ENCODE data around the gene ACOX1. TPM values are rescaled to one million over a fixed set of nuclear protein-coding genes. Genes with fewer than 3 reads are reported as not detected.

The ACOX1 gene
- polyA plus RNA-seq, 1 of the 3 experiments (the other 2 are of a cell fraction) = 21.5 TPM

DNA sequence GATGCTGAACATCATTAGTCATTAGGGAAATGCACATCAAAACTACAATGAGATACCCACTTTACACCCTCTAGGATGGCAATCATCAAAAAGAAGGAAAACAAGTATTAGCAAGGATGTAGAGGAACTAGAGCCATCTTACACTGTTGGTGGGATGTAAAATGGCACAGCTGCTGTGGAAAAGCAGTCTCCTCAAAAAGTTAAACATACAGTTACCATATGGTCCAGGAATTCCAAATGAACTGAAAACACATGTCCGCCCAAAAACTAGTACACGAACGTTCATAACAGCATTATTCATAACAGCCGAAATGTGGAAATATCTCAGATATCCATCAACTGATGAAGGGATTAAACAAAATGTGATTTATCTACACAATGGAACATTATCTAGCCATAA lies 45.2 kb downstream of the ACOX1 start:
- no peak overlapping the region for H2AFZ ChIP-seq (ENCODE audit: low read depth)
- POLR2A ChIA-PET = no interaction called here
- H3K27me3 ChIP-seq (ENCODE audit: insufficient read depth) = no peaks in the 10 kb centered on the region
- no peak for DNase-seq
- no peak overlapping the region for H3K27ac ChIP-seq (ENCODE audit: low read depth in 2 of 2, low read length in 1 of 2)
- H3K4me1 ChIP-seq (ENCODE audit: control insufficient read depth in 1 of 2, insufficient read depth in 2 of 2, low read depth in 1 of 2, low read length in 1 of 2) = no peaks in the 10 kb centered on the region
- 82% methylated on average over 4 of the region's 4 CpGs for WGBS (ENCODE audit: low lambda C conversion rate)
- TF ChIP-seq TAF1 (IDR thresholded peaks at IDR 0.05; ENCODE audit: borderline replicate concordance, low read depth, low read length) (no peak), FOXM1 (IDR thresholded peaks at IDR 0.05; ENCODE audit: low read depth) (no peak), RFX5 (IDR thresholded peaks at IDR 0.05; ENCODE audit: low read length) (no peak), GATA2 (CRISPR knock-in tag; IDR thresholded peaks at IDR 0.05) (no peak), EZH2phosphoT487 (IDR thresholded peaks at IDR 0.05; ENCODE audit: borderline replicate concordance, low read depth) (no peak), GABPA (IDR thresholded peaks at IDR 0.05; ENCODE audit: low read depth) (no peak), NFIC (IDR thresholded peaks at IDR 0.05; ENCODE audit: borderline replicate concordance) (no peak), JUND (IDR thresholded peaks at IDR 0.05) (no peak), TEAD4 (IDR thresholded peaks at IDR 0.05; ENCODE audit: borderline replicate concordance, insufficient read depth) (no peak), SIN3A (IDR thresholded peaks at IDR 0.05; ENCODE audit: borderline replicate concordance, low read depth, low read length) (no peak)
- TF ChIP-seq, protein P1, sequence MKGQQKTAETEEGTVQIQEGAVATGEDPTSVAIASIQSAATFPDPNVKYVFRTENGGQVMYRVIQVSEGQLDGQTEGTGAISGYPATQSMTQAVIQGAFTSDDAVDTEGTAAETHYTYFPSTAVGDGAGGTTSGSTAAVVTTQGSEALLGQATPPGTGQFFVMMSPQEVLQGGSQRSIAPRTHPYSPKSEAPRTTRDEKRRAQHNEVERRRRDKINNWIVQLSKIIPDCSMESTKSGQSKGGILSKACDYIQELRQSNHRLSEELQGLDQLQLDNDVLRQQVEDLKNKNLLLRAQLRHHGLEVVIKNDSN (IDR thresholded peaks at IDR 0.05; ENCODE audit: borderline replicate concordance, low read depth) = no peak
- no peaks in the 10 kb centered on the region for H3K9me3 ChIP-seq
- no peaks in the 10 kb centered on the region for H3F3A ChIP-seq (replicated peaks; ENCODE audit: insufficient read depth)
- H3K79me2 ChIP-seq (ENCODE audit: insufficient read depth) = no peaks in the 10 kb centered on the region
- no peaks in the 10 kb centered on the region for H4K20me1 ChIP-seq (ENCODE audit: insufficient read depth)
- H3K36me3 ChIP-seq (replicated peaks in 1 of 2; ENCODE audit: control insufficient read depth in 1 of 2, insufficient read depth in 2 of 2, low read length in 1 of 2) = no peaks in the 10 kb centered on the region
- H3K4me3 ChIP-seq (ENCODE audit: low read depth in 2 of 2, low read length in 1 of 2) = no peak overlapping the region
- H3K9me2 ChIP-seq = no peaks in the 10 kb centered on the region
- no peak overlapping the region for H3K4me2 ChIP-seq
- CTCF ChIA-PET = interaction anchor here (0.8 to 0.9 kb wide), 2 partner anchors 29 to 180 kb away, joined by 3 read pairs; no protein-coding TSS in a partner anchor
- H3K9ac ChIP-seq = no peak overlapping the region

DNA sequence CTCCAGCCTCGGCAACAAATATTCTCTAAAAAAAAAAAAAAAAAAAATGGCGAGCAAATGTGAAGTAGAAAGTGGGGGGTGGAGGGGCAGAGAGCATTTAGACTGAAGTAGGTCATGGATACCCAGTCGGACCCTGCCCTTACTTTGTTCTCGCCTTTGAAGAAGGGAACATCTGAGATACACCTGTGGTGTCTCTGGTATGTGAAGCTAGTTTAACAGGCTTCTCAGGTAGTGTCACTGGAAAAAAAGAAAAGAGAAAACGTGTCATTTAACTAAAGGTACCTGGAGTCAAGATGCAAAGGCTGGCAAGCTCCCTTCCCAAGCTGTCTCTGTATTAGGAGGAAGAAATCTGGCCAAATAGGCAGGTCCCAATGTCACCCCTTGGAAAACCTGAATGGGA lies 46.1 kb downstream of the ACOX1 start:
- Histone ChIP-seq H2AFZ (ENCODE audit: low read depth) (no peak overlapping the region), H3K36me3 (replicated peaks in 1 of 2; ENCODE audit: control insufficient read depth in 1 of 2, insufficient read depth in 2 of 2, low read length in 1 of 2) (no peaks in the 10 kb centered on the region), H4K20me1 (ENCODE audit: insufficient read depth) (no peaks in the 10 kb centered on the region), H3K4me1 (ENCODE audit: control insufficient read depth in 1 of 2, insufficient read depth in 2 of 2, low read depth in 1 of 2, low read length in 1 of 2) (no peaks in the 10 kb centered on the region), H3K27ac (ENCODE audit: low read depth in 2 of 2, low read length in 1 of 2) (no peak overlapping the region), H3K9ac (no peak overlapping the region), H3K9me3 (no peaks in the 10 kb centered on the region), H3K4me3 (ENCODE audit: low read depth in 2 of 2, low read length in 1 of 2) (no peak overlapping the region), H3K9me2 (no peaks in the 10 kb centered on the region), H3K79me2 (ENCODE audit: insufficient read depth) (no peaks in the 10 kb centered on the region), H3F3A (replicated peaks; ENCODE audit: insufficient read depth) (no peaks in the 10 kb centered on the region), H3K27me3 (ENCODE audit: insufficient read depth) (no peaks in the 10 kb centered on the region), H3K4me2 (no peak overlapping the region)
- ChIA-PET CTCF (interaction anchor here (0.9 to 1.7 kb wide), 2 partner anchors 28 to 179 kb away, joined by 3 to 12 read pairs; partner anchors contain the start of gene MRPL38), POLR2A (no interaction called here)
- DNase-seq = no peak
- 90% methylated on average over 5 of the region's 5 CpGs for WGBS (ENCODE audit: low lambda C conversion rate)
- no peak for TF ChIP-seq TAF1 (IDR thresholded peaks at IDR 0.05; ENCODE audit: borderline replicate concordance, low read depth, low read length)
- TF ChIP-seq FOXJ3 (CRISPR knock-in tag; IDR thresholded peaks at IDR 0.05) = no peak
- no peak for TF ChIP-seq RXRA (IDR thresholded peaks at IDR 0.05; ENCODE audit: borderline replicate concordance, low read depth)
- TF ChIP-seq ELF1 (IDR thresholded peaks at IDR 0.05) = no peak
- TF ChIP-seq SIN3A (IDR thresholded peaks at IDR 0.05; ENCODE audit: borderline replicate concordance, low read depth, low read length) = no peak
- TF ChIP-seq, protein P2, sequence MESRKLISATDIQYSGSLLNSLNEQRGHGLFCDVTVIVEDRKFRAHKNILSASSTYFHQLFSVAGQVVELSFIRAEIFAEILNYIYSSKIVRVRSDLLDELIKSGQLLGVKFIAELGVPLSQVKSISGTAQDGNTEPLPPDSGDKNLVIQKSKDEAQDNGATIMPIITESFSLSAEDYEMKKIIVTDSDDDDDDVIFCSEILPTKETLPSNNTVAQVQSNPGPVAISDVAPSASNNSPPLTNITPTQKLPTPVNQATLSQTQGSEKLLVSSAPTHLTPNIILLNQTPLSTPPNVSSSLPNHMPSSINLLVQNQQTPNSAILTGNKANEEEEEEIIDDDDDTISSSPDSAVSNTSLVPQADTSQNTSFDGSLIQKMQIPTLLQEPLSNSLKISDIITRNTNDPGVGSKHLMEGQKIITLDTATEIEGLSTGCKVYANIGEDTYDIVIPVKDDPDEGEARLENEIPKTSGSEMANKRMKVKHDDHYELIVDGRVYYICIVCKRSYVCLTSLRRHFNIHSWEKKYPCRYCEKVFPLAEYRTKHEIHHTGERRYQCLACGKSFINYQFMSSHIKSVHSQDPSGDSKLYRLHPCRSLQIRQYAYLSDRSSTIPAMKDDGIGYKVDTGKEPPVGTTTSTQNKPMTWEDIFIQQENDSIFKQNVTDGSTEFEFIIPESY (IDR thresholded peaks at IDR 0.05; ENCODE audit: borderline replicate concordance, low read depth) = no peak
- no peak for TF ChIP-seq RFX5 (IDR thresholded peaks at IDR 0.05; ENCODE audit: low read length)
- TF ChIP-seq FOXM1 (IDR thresholded peaks at IDR 0.05; ENCODE audit: low read depth) = no peak
- TF ChIP-seq MEF2A (IDR thresholded peaks at IDR 0.05; ENCODE audit: borderline replicate concordance, low read depth) = no peak
- no peak for TF ChIP-seq POLR2AphosphoS5 (IDR thresholded peaks at IDR 0.05; ENCODE audit: low read depth, low read length)
- no peak for TF ChIP-seq RCOR1 (IDR thresholded peaks at IDR 0.05; ENCODE audit: low read length)
- TF ChIP-seq MXI1 (IDR thresholded peaks at IDR 0.05; ENCODE audit: low read depth, low read length) = no peak
- TF ChIP-seq, protein P3, sequence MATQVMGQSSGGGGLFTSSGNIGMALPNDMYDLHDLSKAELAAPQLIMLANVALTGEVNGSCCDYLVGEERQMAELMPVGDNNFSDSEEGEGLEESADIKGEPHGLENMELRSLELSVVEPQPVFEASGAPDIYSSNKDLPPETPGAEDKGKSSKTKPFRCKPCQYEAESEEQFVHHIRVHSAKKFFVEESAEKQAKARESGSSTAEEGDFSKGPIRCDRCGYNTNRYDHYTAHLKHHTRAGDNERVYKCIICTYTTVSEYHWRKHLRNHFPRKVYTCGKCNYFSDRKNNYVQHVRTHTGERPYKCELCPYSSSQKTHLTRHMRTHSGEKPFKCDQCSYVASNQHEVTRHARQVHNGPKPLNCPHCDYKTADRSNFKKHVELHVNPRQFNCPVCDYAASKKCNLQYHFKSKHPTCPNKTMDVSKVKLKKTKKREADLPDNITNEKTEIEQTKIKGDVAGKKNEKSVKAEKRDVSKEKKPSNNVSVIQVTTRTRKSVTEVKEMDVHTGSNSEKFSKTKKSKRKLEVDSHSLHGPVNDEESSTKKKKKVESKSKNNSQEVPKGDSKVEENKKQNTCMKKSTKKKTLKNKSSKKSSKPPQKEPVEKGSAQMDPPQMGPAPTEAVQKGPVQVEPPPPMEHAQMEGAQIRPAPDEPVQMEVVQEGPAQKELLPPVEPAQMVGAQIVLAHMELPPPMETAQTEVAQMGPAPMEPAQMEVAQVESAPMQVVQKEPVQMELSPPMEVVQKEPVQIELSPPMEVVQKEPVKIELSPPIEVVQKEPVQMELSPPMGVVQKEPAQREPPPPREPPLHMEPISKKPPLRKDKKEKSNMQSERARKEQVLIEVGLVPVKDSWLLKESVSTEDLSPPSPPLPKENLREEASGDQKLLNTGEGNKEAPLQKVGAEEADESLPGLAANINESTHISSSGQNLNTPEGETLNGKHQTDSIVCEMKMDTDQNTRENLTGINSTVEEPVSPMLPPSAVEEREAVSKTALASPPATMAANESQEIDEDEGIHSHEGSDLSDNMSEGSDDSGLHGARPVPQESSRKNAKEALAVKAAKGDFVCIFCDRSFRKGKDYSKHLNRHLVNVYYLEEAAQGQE (IDR thresholded peaks at IDR 0.05; ENCODE audit: low read depth, low read length) = no peak
- TF ChIP-seq, protein P4, sequence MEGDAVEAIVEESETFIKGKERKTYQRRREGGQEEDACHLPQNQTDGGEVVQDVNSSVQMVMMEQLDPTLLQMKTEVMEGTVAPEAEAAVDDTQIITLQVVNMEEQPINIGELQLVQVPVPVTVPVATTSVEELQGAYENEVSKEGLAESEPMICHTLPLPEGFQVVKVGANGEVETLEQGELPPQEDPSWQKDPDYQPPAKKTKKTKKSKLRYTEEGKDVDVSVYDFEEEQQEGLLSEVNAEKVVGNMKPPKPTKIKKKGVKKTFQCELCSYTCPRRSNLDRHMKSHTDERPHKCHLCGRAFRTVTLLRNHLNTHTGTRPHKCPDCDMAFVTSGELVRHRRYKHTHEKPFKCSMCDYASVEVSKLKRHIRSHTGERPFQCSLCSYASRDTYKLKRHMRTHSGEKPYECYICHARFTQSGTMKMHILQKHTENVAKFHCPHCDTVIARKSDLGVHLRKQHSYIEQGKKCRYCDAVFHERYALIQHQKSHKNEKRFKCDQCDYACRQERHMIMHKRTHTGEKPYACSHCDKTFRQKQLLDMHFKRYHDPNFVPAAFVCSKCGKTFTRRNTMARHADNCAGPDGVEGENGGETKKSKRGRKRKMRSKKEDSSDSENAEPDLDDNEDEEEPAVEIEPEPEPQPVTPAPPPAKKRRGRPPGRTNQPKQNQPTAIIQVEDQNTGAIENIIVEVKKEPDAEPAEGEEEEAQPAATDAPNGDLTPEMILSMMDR (IDR thresholded peaks at IDR 0.05) = no peak
- no peak for TF ChIP-seq EZH2phosphoT487 (IDR thresholded peaks at IDR 0.05; ENCODE audit: borderline replicate concordance, low read depth)

Data from SK-N-SH (cell line).